GM19463 (cell line): Measurements from ENCODE around the gene EXOC5.

Experiments used
- ATAC-seq: cut with Tn5 transposase; IDR thresholded peaks from one replicate; pipeline ENCODE4 v1.9.1; 2021; ENCODE audit warnings: mild to moderate bottlenecking, moderate library complexity; ENCODE audit not compliant: unreplicated experiment

Gene EXOC5

GRCh38 chr14:57169901-57170300 is 98.8 kb downstream of the EXOC5 start:
- ATAC-seq, result no peak

DNA sequence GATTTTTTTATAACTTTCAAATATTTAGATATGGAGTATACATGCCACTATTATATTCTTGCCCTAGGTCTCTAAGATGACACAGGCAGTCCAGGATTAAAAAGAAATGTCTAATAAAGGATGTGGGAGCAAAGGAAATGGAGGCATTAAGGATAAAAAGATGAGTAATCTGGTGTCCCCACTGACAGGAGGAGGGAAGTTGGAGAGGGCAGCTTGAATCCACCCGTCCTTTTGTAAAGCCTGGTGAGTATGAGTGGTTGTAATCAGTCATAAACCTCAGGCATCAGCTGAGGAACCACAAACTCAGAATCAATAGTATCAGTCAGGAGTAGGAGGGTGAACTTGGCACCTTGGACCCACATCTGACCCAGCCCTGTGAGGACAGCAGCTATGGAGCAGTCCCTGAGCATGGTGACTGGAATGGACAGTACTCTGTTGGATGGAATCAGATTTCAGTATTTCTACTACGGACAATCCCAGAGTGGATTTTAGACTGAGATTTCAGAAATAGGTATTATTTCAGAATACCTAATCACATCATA is 100.5 kb downstream of the EXOC5 start:
- no peak for ATAC-seq

DNA sequence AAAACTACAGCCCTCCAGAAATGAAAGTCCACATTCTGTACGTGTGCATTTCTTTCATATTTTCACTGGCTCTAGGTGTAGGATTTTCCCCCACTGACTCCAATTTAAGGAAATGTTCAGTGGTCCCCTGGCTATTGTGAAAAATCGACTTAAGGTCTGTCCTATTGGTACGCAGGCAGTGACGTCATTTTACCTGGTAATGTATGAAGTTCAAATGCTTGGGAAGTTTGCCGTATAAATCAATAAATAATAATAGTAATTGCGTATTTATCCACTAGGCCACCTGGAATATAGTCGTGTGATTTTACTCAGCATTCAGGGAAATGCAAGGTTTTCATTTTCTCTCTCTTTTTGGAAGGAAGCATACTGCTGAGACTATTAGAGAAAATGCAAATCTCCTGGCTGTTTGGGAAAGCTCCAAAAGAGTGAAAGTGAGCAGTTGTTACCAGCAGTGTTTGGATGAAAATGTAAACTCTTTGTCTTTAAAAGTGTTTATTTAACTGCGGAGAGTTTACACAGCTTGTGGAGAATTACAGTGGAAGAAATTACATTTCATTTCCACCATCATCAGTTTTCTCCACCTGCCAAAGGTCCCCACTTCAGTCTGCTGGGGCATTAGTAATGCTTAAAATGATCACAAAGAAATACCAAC is 107.0 kb downstream of the EXOC5 start:
- ATAC-seq, result no peak

GRCh38 chr14:57160333-57160732 is 108.4 kb downstream of the EXOC5 start:
- ATAC-seq, result no peak

DNA sequence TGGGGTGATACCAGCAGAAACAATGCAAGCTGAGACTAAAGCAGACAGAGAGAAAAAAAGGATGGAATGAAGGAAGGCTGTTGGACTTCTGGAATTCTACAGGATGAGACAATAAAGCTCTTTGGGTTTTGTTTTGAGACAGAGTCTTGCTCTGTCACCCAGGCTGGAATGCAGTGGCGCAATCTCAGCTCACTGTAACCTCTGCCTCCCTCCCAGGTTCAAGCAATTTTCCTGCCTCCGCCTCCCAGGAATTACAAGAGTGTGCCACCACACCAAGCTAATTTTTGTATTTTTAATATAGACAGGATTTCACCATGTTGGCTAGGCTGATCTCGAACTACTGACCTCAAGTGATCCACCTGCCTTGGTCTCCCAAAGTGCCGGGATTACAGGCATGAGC is 115.4 kb downstream of the EXOC5 start:
- no peak for ATAC-seq
